ENCODE results near the gene MOB3B.

Gene MOB3B

GRCh38 chr9:27491154-27491553 lies 38.5 kb downstream of the MOB3B start:
- H3K27me3 ChIP-seq (ENCODE audit: insufficient read depth, low read depth, severe bottlenecking), result no peaks in the 10 kb centered on the region
- H3K27ac ChIP-seq, result no peak overlapping the region
- no peak for TF ChIP-seq CTCF (IDR thresholded peaks at IDR 0.05; ENCODE audit: low read depth, low read length)
- H3K9me3 ChIP-seq (ENCODE audit: severe bottlenecking), result no peaks in the 10 kb centered on the region
- DNase-seq, result no peak
- H3K36me3 ChIP-seq, result no peaks in the 10 kb centered on the region
- no peak overlapping the region for H3K4me3 ChIP-seq (ENCODE audit: low read depth, low read length)

GRCh38 chr9:27489087-27489876 lies 40.3 kb downstream of the MOB3B start:
- DNase-seq, result peak; percentile 9
- TF ChIP-seq CTCF (IDR thresholded peaks at IDR 0.05; ENCODE audit: low read depth, low read length), result no peak
- Histone ChIP-seq H3K27me3 (ENCODE audit: insufficient read depth, low read depth, severe bottlenecking) (no peaks in the 10 kb centered on the region), H3K9me3 (ENCODE audit: severe bottlenecking) (no peaks in the 10 kb centered on the region), H3K36me3 (no peaks in the 10 kb centered on the region), H3K4me3 (ENCODE audit: low read depth, low read length) (no peak overlapping the region), H3K27ac (no peak overlapping the region)

DNA sequence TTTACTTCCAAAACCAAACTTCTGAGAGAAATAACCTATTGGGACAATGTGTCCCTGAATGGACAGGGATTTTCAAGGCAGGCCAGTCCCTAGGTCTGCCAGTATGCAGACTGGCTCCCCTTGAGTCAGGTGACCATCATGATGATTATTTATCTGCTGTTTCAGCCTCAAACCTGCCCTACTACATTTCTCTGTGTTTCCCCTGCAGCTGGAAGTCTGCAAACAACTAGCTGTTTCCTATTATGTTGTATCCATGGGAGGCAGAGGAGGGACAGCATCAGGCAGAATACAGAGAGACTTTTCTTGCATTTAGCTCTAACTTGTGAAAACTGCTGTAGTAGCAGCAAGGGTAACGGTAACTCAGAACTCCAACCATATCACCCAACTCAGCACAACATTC lies 41.7 kb downstream of the MOB3B start:
- H3K4me3 ChIP-seq (ENCODE audit: low read depth, low read length), result no peak overlapping the region
- no peaks in the 10 kb centered on the region for H3K36me3 ChIP-seq
- no peak for DNase-seq
- H3K27me3 ChIP-seq (ENCODE audit: insufficient read depth, low read depth, severe bottlenecking), result no peaks in the 10 kb centered on the region
- no peaks in the 10 kb centered on the region for H3K9me3 ChIP-seq (ENCODE audit: severe bottlenecking)
- no peak for TF ChIP-seq CTCF (IDR thresholded peaks at IDR 0.05; ENCODE audit: low read depth, low read length)
- no peak overlapping the region for H3K27ac ChIP-seq

DNA sequence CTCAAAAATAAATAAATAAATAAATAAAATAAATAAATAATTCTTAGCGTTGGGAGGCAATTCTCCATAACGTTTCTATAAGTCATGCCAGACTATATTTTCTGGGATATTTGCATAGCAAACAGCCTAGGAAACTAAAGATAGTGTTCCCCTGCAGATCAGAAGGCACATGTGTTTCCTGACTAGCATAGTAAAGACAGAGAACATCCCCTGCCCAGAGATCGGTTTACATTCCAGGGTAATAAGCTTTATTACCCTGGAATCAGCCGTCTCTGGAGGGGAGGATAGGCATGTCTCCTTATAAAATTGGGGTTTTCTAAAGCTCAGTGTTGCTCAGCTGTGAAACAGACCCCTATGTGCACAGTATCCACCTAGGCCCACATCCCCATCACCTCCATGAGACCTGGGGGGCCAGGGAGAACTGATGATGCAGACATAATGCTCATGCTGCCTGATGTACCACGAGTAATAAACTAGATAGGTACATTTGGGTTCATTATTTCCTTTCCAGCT lies 42.4 kb downstream of the MOB3B start:
- Histone ChIP-seq H3K4me3 (ENCODE audit: low read depth, low read length) (no peak overlapping the region), H3K27me3 (ENCODE audit: insufficient read depth, low read depth, severe bottlenecking) (no peaks in the 10 kb centered on the region), H3K9me3 (ENCODE audit: severe bottlenecking) (no peaks in the 10 kb centered on the region), H3K36me3 (no peaks in the 10 kb centered on the region), H3K27ac (no peak overlapping the region)
- no peak for TF ChIP-seq CTCF (IDR thresholded peaks at IDR 0.05; ENCODE audit: low read depth, low read length)
- DNase-seq, result no peak

DNA sequence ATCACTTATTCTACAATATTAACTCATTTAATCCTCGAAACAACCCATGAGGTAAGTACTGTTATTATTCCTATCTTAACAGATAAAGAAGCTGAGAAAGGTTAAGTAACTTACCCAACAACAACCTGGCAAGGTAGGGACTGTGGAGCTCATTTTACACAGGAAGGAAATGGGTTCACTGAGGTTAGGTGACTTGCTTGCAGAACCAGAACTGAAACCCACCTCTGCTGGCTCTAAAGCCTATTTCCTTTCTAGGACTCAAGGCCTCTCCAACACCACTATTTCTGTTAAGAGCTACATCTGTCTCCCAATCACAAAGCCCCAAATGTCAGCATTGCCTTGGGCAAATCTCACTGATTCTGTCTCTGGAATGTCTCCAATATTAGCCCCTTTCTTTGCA lies 44.5 kb downstream of the MOB3B start:
- Histone ChIP-seq H3K27ac (no peak overlapping the region), H3K27me3 (ENCODE audit: insufficient read depth, low read depth, severe bottlenecking) (no peaks in the 10 kb centered on the region), H3K36me3 (no peaks in the 10 kb centered on the region), H3K4me3 (ENCODE audit: low read depth, low read length) (no peak overlapping the region), H3K9me3 (ENCODE audit: severe bottlenecking) (no peaks in the 10 kb centered on the region)
- TF ChIP-seq CTCF (IDR thresholded peaks at IDR 0.05; ENCODE audit: low read depth, low read length), result no peak
- DNase-seq, result no peak

GRCh38 chr9:27483576-27483975 lies 46.0 kb downstream of the MOB3B start:
- Histone ChIP-seq H3K27ac (no peak overlapping the region), H3K4me3 (ENCODE audit: low read depth, low read length) (no peak overlapping the region), H3K27me3 (ENCODE audit: insufficient read depth, low read depth, severe bottlenecking) (no peaks in the 10 kb centered on the region), H3K9me3 (ENCODE audit: severe bottlenecking) (peaks cover 2% of the 10 kb centered on the region), H3K36me3 (no peaks in the 10 kb centered on the region)
- DNase-seq, result no peak
- no peak for TF ChIP-seq CTCF (IDR thresholded peaks at IDR 0.05; ENCODE audit: low read depth, low read length)

All from WERI-Rb-1 (cell line).